Middle frontal gyrus (tissue), 1 donor: Measurements from ENCODE around the gene MAPK10.
"Not testable (repeated sequence)": the region's sequence is repeated elsewhere in the genome, so short reads cannot be mapped to it uniquely, and the experiment has no call there.

Source experiments
- DNase-seq: peaks from one replicate; pipeline ENCODE4 v3.0.0-alpha.2; 2015; ENCODE audit warnings: low spot score; ENCODE audit errors: extremely low spot score

Gene MAPK10

GRCh38 chr4:86338989-86339388 is 20.9 kb downstream of the MAPK10 start:
- no peak for DNase-seq

GRCh38 chr4:86338521-86338920 is 21.3 kb downstream of the MAPK10 start:
- DNase-seq, result no peak

- DNase-seq, result no peak
Measured at GRCh38 chr4:86334020-86334750, 25.7 kb downstream of the MAPK10 start.

- no peak for DNase-seq
Measured at GRCh38 chr4:86333236-86333635, 26.6 kb downstream of the MAPK10 start.

GRCh38 chr4:86330961-86331742 is 28.7 kb downstream of the MAPK10 start:
- DNase-seq, result peak; percentile 29

GRCh38 chr4:86330411-86330810 is 29.4 kb downstream of the MAPK10 start:
- not testable (repeated sequence) for DNase-seq

GRCh38 chr4:86329431-86329830 is 30.4 kb downstream of the MAPK10 start:
- DNase-seq, result no peak

- no peak for DNase-seq
Measured at GRCh38 chr4:86326400-86326799, 33.5 kb downstream of the MAPK10 start.

- DNase-seq, result no peak
Measured at GRCh38 chr4:86319390-86319789, 40.5 kb downstream of the MAPK10 start.

GRCh38 chr4:86315579-86315978 is 44.3 kb downstream of the MAPK10 start:
- DNase-seq, result no peak

GRCh38 chr4:86313656-86314055 is 46.2 kb downstream of the MAPK10 start:
- DNase-seq, result no peak

GRCh38 chr4:86307432-86307831 is 52.4 kb downstream of the MAPK10 start:
- DNase-seq, result no peak

GRCh38 chr4:86306816-86307215 is 53.0 kb downstream of the MAPK10 start:
- no peak for DNase-seq

- no peak for DNase-seq
Measured at GRCh38 chr4:86302830-86303229, 57.0 kb downstream of the MAPK10 start.

- DNase-seq, result peak; percentile 37
Measured at GRCh38 chr4:86302251-86302650, 57.6 kb downstream of the MAPK10 start.

- DNase-seq, result no peak
Measured at GRCh38 chr4:86300516-86300915, 59.3 kb downstream of the MAPK10 start.

- DNase-seq, result no peak
Measured at GRCh38 chr4:86296865-86297264, 63.0 kb downstream of the MAPK10 start.

- DNase-seq, result no peak
Measured at GRCh38 chr4:86294883-86295282, 65.0 kb downstream of the MAPK10 start.

GRCh38 chr4:86291180-86291579 is 68.7 kb downstream of the MAPK10 start:
- no peak for DNase-seq

GRCh38 chr4:86286726-86287125 is 73.1 kb downstream of the MAPK10 start:
- DNase-seq, result no peak

GRCh38 chr4:86283371-86283770 is 76.5 kb downstream of the MAPK10 start:
- DNase-seq, result no peak

GRCh38 chr4:86280246-86280645 is 79.6 kb downstream of the MAPK10 start:
- DNase-seq, result no peak
